Left lung (tissue), 10 donors: ENCODE results near the gene NUDT22. TPM values are rescaled to one million over a fixed set of nuclear protein-coding genes. Genes with fewer than 3 reads are reported as not detected.
A peak's percentile ranks its signal among the peaks of the same experiment; 100 is the strongest.

Source experiments
- ATAC-seq: fragments of 200-7000 bp; cut with Tn5 transposase; one replicate; pipeline ENCODE4 v1.9.1; 2020; ENCODE audit warnings: moderate library complexity
- DNase-seq, 4 donors: peaks; one replicate each; pipeline ENCODE4 v3.0.0-alpha.2; 2013 to 2020
- H3K27ac ChIP-seq, 2 donors: fragments of 200-600 bp; sonication (generic) in 1 of 2; one replicate each; pipeline versions ENCODE4 v1.5.0 to v1.8.0; 2020 to 2021
- H3K27me3 ChIP-seq, 2 donors: fragments of 200-600 bp; sonication (generic) in 1 of 2; one replicate each; pipeline versions ENCODE4 v1.5.0 to v1.8.0; 2020 to 2021
- H3K36me3 ChIP-seq, 2 donors: fragments of 200-600 bp; sonication (generic) in 1 of 2; one replicate each; pipeline versions ENCODE4 v1.5.0 to v1.8.0; 2020 to 2021
- H3K4me1 ChIP-seq, 2 donors: fragments of 200-600 bp; one replicate each; pipeline ENCODE4 v1.8.0; 2021
- H3K4me3 ChIP-seq, 2 donors: fragments of 200-600 bp; sonication (generic) in 1 of 2; one replicate each; pipeline versions ENCODE4 v1.5.0 to v1.8.0; 2020 to 2021; ENCODE audit warnings: mild to moderate bottlenecking in 1 of 2
- H3K9me3 ChIP-seq, 2 donors: fragments of 200-600 bp; sonication (generic) in 1 of 2; one replicate each; pipeline versions ENCODE4 v1.5.0 to v1.8.0; 2020 to 2021
- intact Hi-C, 2 donors: fragments of 100-400 bp; cut with DNase I; formaldehyde crosslinking; loops; one replicate each; pipeline versions ENCODE4 v1.11.2 to v1.14.2; 2022
- polyA plus RNA-seq, 6 donors: library from polyadenylated mRNA; unstranded; fragments of 120-200 nt; gene quantifications; one replicate each; pipeline ENCODE4 v1.2.1, GENCODE V29; 2013; ENCODE audit not compliant: insufficient read length in 6 of 6
- total RNA-seq, 2 donors: library from RNA; stranded (reverse); fragmentation: NEBNext Ultra II Directional; extraction: Animal tissue kit (Norgen Biotek cat#: 25700); gene quantifications; one replicate each; pipeline ENCODE4 v1.2.1, GENCODE V29; 2021
- TF ChIP-seq, protein P1 (sequence below), 2 donors: fragments of 200-600 bp; sonication (generic) in 1 of 2; IDR thresholded peaks; one replicate each; pipeline versions ENCODE4 v1.5.0 to v1.8.0; 2021; ENCODE audit warnings: antibody characterized with exemption in 2 of 2
- donor health status: DM: no; HTN: yes; CAD: no.
- donor health status: DM: no; HTN: no; CAD: no.

The NUDT22 gene
- total and polyA plus RNA-seq, 8 donors, result 17.1 to 54.3 (median 23.6) TPM

DNA sequence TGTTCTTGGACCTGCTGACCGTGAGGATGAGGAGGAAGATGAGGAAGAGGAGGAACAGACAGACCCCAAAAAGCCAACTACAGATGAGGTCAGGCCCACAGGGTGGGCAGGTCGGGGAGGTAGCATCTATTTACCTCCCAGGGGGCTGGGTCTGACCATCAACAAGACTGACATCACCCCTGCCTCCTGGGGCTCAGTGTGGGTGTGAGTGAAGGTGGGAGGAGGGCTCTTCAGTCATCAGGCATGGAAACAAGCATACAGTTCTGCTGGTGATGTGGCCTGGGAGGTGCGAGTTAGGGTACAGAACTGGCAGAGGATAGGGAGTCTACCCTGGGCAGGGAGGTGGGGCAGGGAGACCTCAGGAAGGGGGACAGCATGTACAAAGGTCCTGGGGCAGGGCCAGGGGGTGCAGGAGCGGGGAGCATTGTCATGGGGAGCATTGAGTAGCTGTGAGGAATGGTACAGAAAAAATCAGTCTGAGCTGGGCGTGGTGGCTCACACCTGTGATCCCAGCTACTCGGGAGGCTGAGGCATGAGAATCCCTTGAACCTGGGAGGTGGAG, 34.2 kb downstream of the NUDT22 start:
- ATAC-seq (no peak), DNase-seq (no peak)
- intact Hi-C loops, result no loop called here
- TF ChIP-seq, protein P1, sequence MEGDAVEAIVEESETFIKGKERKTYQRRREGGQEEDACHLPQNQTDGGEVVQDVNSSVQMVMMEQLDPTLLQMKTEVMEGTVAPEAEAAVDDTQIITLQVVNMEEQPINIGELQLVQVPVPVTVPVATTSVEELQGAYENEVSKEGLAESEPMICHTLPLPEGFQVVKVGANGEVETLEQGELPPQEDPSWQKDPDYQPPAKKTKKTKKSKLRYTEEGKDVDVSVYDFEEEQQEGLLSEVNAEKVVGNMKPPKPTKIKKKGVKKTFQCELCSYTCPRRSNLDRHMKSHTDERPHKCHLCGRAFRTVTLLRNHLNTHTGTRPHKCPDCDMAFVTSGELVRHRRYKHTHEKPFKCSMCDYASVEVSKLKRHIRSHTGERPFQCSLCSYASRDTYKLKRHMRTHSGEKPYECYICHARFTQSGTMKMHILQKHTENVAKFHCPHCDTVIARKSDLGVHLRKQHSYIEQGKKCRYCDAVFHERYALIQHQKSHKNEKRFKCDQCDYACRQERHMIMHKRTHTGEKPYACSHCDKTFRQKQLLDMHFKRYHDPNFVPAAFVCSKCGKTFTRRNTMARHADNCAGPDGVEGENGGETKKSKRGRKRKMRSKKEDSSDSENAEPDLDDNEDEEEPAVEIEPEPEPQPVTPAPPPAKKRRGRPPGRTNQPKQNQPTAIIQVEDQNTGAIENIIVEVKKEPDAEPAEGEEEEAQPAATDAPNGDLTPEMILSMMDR (IDR thresholded peaks at IDR 0.05), result no peak
- H3K4me1 ChIP-seq, result no peaks in the 10 kb centered on the region
- H3K27me3 ChIP-seq, result no peaks in the 10 kb centered on the region
- H3K4me3 ChIP-seq, result no peak overlapping the region
- no peak overlapping the region for H3K27ac ChIP-seq
- no peaks in the 10 kb centered on the region for H3K9me3 ChIP-seq
- peaks cover 0 to 95% of the 10 kb centered on the region in 2 donors for H3K36me3 ChIP-seq

DNA sequence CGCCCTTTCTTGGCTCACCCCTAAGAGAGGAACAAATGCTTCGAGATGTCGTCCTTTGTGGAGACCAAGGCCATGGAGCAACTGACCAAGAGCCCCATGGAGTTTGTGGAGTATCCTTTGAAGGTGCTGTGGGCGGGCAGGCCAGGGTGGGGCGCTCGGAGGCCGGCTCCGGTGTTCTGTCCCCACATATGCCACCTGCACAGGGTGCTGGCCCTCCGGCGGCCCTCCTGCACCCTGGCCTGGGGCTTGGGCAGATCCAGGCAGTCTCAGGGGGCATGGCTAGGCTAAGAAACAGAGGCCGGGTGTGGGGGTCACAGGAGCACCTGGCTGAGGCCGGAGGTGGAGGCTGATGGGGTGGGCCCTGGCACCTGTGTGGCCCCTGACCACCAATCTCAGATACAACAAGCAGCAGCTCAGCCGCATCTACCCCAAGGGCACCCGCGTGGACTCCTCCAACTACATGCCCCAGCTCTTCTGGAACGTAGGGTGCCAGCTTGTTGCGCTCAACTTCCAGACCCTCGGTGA, 35.5 kb downstream of the NUDT22 start:
- peak in 1 of 4 donors; percentile 71 for DNase-seq
- Histone ChIP-seq H3K4me3 (no peak overlapping the region), H3K4me1 (no peaks in the 10 kb centered on the region), H3K36me3 (peaks cover 0 to 95% of the 10 kb centered on the region in 2 donors), H3K27me3 (no peaks in the 10 kb centered on the region), H3K9me3 (no peaks in the 10 kb centered on the region), H3K27ac (no peak overlapping the region)
- ATAC-seq, result no peak
- TF ChIP-seq, protein P1 (IDR thresholded peaks at IDR 0.05), result no peak
- intact Hi-C loops, result no loop called here

DNA sequence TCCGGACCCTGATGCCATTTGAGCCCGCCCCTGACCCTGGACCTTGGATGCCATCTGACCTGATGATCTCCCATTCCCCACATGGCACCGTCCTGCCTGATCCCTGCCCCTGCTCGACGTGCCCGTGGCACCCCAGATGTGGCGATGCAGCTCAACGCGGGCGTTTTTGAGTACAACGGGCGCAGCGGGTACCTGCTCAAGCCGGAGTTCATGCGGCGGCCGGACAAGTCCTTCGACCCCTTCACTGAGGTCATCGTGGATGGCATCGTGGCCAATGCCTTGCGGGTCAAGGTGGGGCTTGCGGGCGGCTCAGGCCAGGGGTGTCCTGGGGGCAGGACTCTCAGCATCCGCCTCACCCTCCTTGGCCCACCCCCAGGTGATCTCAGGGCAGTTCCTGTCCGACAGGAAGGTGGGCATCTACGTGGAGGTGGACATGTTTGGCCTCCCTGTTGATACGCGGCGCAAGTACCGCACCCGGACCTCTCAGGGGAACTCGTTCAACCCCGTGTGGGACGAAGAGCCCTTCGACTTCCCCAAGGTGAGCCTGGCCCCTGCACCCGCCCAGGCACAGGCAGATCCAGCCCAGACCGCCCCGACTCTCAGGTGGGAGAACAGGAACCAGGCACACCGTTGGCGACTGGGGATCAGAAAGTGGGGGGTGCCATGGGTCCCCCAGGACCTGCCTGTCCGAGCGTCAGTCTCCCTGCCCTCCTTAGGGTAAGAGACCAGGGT, 36.4 kb downstream of the NUDT22 start:
- Histone ChIP-seq H3K4me1 (peaks cover 0 to 7% of the 10 kb centered on the region in 2 donors), H3K27me3 (no peaks in the 10 kb centered on the region), H3K4me3 (no peak overlapping the region), H3K9me3 (no peaks in the 10 kb centered on the region), H3K27ac (no peak overlapping the region), H3K36me3 (peaks cover 0 to 95% of the 10 kb centered on the region in 2 donors)
- intact Hi-C loops, result no loop called here
- TF ChIP-seq, protein P1 (IDR thresholded peaks at IDR 0.05), result no peak
- ATAC-seq (no peak), DNase-seq (peak in 1 of 4 donors; percentile 76)

DNA sequence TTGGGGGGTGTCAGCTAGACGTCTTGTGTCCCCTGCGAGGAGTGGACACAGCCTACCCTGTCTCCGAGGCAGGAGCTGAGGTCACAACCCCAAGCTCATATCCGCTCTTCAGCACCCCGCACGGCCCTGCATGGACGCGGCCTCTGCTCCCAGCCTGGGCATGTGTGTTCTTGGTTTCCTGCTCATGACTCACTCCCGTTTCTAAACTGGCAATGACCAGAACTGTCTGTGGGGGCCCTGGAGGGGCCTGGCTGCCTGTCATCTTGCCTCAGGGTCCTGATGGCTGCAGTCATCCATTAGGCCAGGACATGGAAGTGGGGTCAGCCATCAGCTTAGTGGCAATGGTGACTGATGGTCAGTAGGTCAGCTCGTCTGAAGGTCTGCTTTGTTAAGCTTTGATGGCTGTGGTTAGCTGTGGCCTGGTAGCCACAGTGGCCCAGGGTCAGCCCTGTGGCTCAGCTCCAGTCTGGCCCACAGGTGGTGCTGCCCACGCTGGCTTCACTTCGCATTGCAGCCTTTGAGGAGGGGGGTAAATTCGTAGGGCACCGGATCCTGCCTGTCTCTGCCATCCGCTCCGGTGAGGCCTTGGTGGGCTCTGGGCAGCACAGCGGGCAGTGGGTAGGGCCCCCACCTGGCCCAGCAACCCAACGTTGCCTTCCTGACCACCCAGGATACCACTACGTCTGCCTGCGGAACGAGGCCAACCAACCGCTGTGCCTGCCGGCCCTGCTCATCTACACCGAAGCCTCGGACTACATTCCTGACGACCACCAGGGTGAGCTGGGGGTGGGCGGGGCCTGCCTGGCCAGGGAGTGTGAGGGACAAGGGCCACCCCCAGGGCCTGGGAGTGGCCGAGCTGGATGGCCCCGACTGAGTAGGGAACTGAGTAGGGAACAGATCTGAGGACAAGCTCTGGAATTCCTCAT, 37.2 kb downstream of the NUDT22 start:
- DNase-seq (peak in 1 of 4 donors; percentile 69), ATAC-seq (no peak)
- no peak overlapping the region for H3K4me3 ChIP-seq
- TF ChIP-seq, protein P1 (IDR thresholded peaks at IDR 0.05), result no peak
- H3K4me1 ChIP-seq, result peaks cover 4 to 15% of the 10 kb centered on the region in 2 donors
- H3K9me3 ChIP-seq, result no peaks in the 10 kb centered on the region
- intact Hi-C loops, result no loop called here
- no peak overlapping the region for H3K27ac ChIP-seq
- H3K36me3 ChIP-seq, result peaks cover 0 to 86% of the 10 kb centered on the region in 2 donors
- no peaks in the 10 kb centered on the region for H3K27me3 ChIP-seq
